HG03378 (cell line): ENCODE results near the gene SULT2B1.

Source experiments
- ATAC-seq: cut with Tn5 transposase; IDR thresholded peaks from one replicate; pipeline ENCODE4 v1.9.1; 2021; ENCODE audit warnings: mild to moderate bottlenecking, moderate library complexity; ENCODE audit not compliant: unreplicated experiment

SULT2B1 gene

GRCh38 chr19:48598996-48599700, 47.2 kb downstream of the SULT2B1 start:
- no peak for ATAC-seq

- ATAC-seq = no peak
Measured at GRCh38 chr19:48600679-48601417, 48.9 kb downstream of the SULT2B1 start.

- ATAC-seq = no peak
Measured at GRCh38 chr19:48603001-48603400, 51.0 kb downstream of the SULT2B1 start.

- ATAC-seq = no peak
Measured at GRCh38 chr19:48603449-48603848, 51.5 kb downstream of the SULT2B1 start.

GRCh38 chr19:48603850-48604249, 51.9 kb downstream of the SULT2B1 start:
- no peak for ATAC-seq

GRCh38 chr19:48606463-48607358, 54.7 kb downstream of the SULT2B1 start, which contains the start of gene SPACA4:
TSS of gene SPACA4 (plus strand) at chr19:48606742. CDS start at chr19:48606979, 237 bp downstream.
- no peak for ATAC-seq

GRCh38 chr19:48607359-48607755, 55.4 kb downstream of the SULT2B1 start:
- no peak for ATAC-seq

GRCh38 chr19:48608798-48609263, 56.9 kb downstream of the SULT2B1 start:
- ATAC-seq = no peak

GRCh38 chr19:48609571-48610108, 57.7 kb downstream of the SULT2B1 start:
- no peak for ATAC-seq

- no peak for ATAC-seq
Measured at GRCh38 chr19:48611872-48612271, 59.9 kb downstream of the SULT2B1 start.

GRCh38 chr19:48613024-48613851, 61.3 kb downstream of the SULT2B1 start:
- no peak for ATAC-seq

GRCh38 chr19:48613852-48614435, 62.0 kb downstream of the SULT2B1 start:
- no peak for ATAC-seq

- ATAC-seq = no peak
Measured at GRCh38 chr19:48614436-48615230, 62.7 kb downstream of the SULT2B1 start, which contains the start of gene FAM83E. TSS of gene FAM83E (minus strand) at chr19:48615076. CDS start at chr19:48613372, 1,704 bp downstream.

- no peak for ATAC-seq
Measured at GRCh38 chr19:48615231-48616040, 63.5 kb downstream of the SULT2B1 start.

GRCh38 chr19:48616041-48616436, 64.1 kb downstream of the SULT2B1 start:
- ATAC-seq = no peak

- no peak for ATAC-seq
Measured at GRCh38 chr19:48616491-48617056, 64.6 kb downstream of the SULT2B1 start.

- no peak for ATAC-seq
Measured at GRCh38 chr19:48617146-48617937, 65.4 kb downstream of the SULT2B1 start.
